ENCODE measurements around the gene CSPG4.
"Not testable (repeated sequence)": the region's sequence is repeated elsewhere in the genome, so short reads cannot be mapped to it uniquely, and the experiment has no call there.

Gene CSPG4

GRCh38 chr15:75648156-75649000, 64.3 kb downstream of the CSPG4 start:
- DNase-seq (ENCODE audit: low read depth in 2 of 2) = no peak

GRCh38 chr15:75647370-75648155, 65.1 kb downstream of the CSPG4 start, which contains the start of gene SNX33:
TSS of gene SNX33 (plus strand) at chr15:75647912. CDS start at chr15:75649103, 1,191 bp downstream.
- DNase-seq (ENCODE audit: low read depth in 2 of 2) = peak; percentile 37 to 40

- no peak for DNase-seq (ENCODE audit: low read depth in 2 of 2)
Observed at GRCh38 chr15:75646944-75647364, 65.7 kb downstream of the CSPG4 start.

- DNase-seq (ENCODE audit: low read depth in 2 of 2) = no peak
Observed at GRCh38 chr15:75646112-75646943, 66.3 kb downstream of the CSPG4 start.

GRCh38 chr15:75644376-75644775, 68.3 kb downstream of the CSPG4 start:
- DNase-seq (ENCODE audit: low read depth in 2 of 2) = no peak

- no peak for DNase-seq (ENCODE audit: low read depth in 2 of 2)
Observed at GRCh38 chr15:75641603-75642002, 71.0 kb downstream of the CSPG4 start.

GRCh38 chr15:75641179-75641503, 71.5 kb downstream of the CSPG4 start:
- no peak for DNase-seq (ENCODE audit: low read depth in 2 of 2)

- peak in 1 of 2 donors; percentile 31 for DNase-seq (ENCODE audit: low read depth in 2 of 2)
Observed at GRCh38 chr15:75640483-75641178, 72.0 kb downstream of the CSPG4 start.

GRCh38 chr15:75639709-75640482, 72.8 kb downstream of the CSPG4 start, which contains the start of gene IMP3:
TSS of gene IMP3 (minus strand) at chr15:75640224. CDS start at chr15:75640168, 56 bp downstream.
- DNase-seq (ENCODE audit: low read depth in 2 of 2) = peak; percentile 83 to 91

- DNase-seq (ENCODE audit: low read depth in 2 of 2) = no peak
Observed at GRCh38 chr15:75639191-75639708, 73.4 kb downstream of the CSPG4 start.

GRCh38 chr15:75637245-75638009, 75.2 kb downstream of the CSPG4 start:
- DNase-seq (ENCODE audit: low read depth in 2 of 2) = no peak

- DNase-seq (ENCODE audit: low read depth in 2 of 2) = no peak
Observed at GRCh38 chr15:75636026-75636425, 76.6 kb downstream of the CSPG4 start.

GRCh38 chr15:75633922-75634321, 78.7 kb downstream of the CSPG4 start:
- not testable (repeated sequence) for DNase-seq (ENCODE audit: low read depth in 2 of 2)

GRCh38 chr15:75631935-75632334, 80.7 kb downstream of the CSPG4 start:
- no peak for DNase-seq (ENCODE audit: low read depth in 2 of 2)

- peak; percentile 82 to 86 for DNase-seq (ENCODE audit: low read depth in 2 of 2)
Observed at GRCh38 chr15:75625542-75626347, 86.9 kb downstream of the CSPG4 start, which contains the start of gene SNUPN. TSS of gene SNUPN (minus strand) at chr15:75625725. CDS start at chr15:75621051, 4,674 bp downstream.

Measured in stimulated activated CD8-positive, alpha-beta memory T cell treated with anti-CD3 and anti-CD28 coated beads, Interleukin-15, amount 100 ng/mL, for 4 hours (primary cell).